Testis (tissue), 2 donors: ENCODE measurements around the gene PLEKHA1.

Experiments used
- CTCF ChIP-seq, 3 experiments: fragments of 450-650 bp in 2 of 3; fragments of 200-600 bp in 1 of 3; sonication (generic) in 1 of 3; IDR thresholded peaks; one replicate each; pipeline ENCODE4 v1.5.1; 2016 to 2019; ENCODE audit warnings: antibody characterized with exemption in 3 of 3, mild to moderate bottlenecking in 2 of 3, moderate library complexity in 1 of 3
- POLR2A ChIP-seq: fragments of 450-650 bp; IDR thresholded peaks from one replicate; pipeline ENCODE4 v1.6.1; 2017; ENCODE audit warnings: antibody characterized with exemption, mild to moderate bottlenecking, moderate library complexity

DNA sequence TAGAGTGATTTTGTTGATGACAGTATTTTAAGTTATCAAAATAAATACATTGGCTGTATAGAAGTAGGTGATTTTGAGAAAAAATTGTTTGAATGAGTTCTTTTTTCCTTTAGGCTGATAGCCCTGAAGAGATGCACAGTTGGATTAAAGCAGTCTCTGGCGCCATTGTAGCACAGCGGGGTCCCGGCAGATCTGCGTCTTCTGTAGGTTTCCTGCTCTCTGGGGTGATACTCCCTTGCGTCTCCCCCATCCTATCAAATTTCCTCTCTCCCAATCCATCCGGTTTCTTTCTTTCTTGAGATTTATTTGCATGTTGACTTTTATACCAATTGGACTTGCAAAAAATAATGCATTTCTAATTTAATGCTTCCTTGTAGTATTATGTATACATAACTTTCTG is 52.3 kb downstream of the PLEKHA1 start:
- TF ChIP-seq CTCF (IDR thresholded peaks at IDR 0.05), result no peak
- TF ChIP-seq POLR2A, result no peak
